ENCODE measurements around the gene ZNF99. TPM values are rescaled to one million over a fixed set of nuclear protein-coding genes. Genes with fewer than 3 reads are reported as not detected.
"Not testable (repeated sequence)": the region's sequence is repeated elsewhere in the genome, so short reads cannot be mapped to it uniquely, and the experiment has no call there.

ZNF99 gene
- total and polyA plus RNA-seq, 9 of the 15 experiments (the other 6 are each of a cell fraction or from before 2014, with no cell fraction given), result not detected

DNA sequence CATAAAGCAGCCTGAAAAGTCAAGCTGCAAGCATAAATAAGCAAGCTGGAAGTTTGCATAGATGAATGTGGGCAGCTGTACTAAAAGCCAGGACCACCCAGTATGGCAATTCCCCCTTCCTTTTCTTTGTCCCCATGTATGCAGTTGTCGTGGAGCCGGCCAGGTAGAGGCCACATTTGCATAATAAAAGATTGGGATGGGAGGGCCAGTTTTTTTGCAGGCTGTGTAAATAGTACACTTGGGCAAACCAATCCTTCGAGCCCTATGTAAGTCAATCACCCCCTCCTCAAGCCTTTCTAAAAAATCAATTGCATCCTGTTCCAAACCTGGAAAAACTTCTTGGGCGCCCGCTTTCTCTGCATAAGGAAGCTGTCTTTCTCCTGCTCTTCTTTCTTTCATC is 13.1 kb upstream of the ZNF99 start (continued):
- TF ChIP-seq, protein P1, sequence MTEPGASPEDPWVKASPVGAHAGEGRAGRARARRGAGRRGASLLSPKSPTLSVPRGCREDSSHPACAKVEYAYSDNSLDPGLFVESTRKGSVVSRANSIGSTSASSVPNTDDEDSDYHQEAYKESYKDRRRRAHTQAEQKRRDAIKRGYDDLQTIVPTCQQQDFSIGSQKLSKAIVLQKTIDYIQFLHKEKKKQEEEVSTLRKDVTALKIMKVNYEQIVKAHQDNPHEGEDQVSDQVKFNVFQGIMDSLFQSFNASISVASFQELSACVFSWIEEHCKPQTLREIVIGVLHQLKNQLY (CRISPR knock-in tag; conservative IDR thresholded peaks at IDR 0.05), result no peak
- TF ChIP-seq XRCC4 (IDR thresholded peaks at IDR 0.05; ENCODE audit: extremely low read depth, insufficient read depth, insufficient read length) (no peak), GTF2F1 (IDR thresholded peaks at IDR 0.05; ENCODE audit: low read depth, low read length) (no peak)
- TF ChIP-seq, protein P2, sequence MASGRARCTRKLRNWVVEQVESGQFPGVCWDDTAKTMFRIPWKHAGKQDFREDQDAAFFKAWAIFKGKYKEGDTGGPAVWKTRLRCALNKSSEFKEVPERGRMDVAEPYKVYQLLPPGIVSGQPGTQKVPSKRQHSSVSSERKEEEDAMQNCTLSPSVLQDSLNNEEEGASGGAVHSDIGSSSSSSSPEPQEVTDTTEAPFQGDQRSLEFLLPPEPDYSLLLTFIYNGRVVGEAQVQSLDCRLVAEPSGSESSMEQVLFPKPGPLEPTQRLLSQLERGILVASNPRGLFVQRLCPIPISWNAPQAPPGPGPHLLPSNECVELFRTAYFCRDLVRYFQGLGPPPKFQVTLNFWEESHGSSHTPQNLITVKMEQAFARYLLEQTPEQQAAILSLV (tag; IDR thresholded peaks at IDR 0.05), result no peak
- TF ChIP-seq, protein P3, sequence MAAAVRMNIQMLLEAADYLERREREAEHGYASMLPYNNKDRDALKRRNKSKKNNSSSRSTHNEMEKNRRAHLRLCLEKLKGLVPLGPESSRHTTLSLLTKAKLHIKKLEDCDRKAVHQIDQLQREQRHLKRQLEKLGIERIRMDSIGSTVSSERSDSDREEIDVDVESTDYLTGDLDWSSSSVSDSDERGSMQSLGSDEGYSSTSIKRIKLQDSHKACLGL (CRISPR knock-in tag; IDR thresholded peaks at IDR 0.05; ENCODE audit: borderline replicate concordance, poor library complexity, severe bottlenecking), result no peak
- TF ChIP-seq, protein P4, sequence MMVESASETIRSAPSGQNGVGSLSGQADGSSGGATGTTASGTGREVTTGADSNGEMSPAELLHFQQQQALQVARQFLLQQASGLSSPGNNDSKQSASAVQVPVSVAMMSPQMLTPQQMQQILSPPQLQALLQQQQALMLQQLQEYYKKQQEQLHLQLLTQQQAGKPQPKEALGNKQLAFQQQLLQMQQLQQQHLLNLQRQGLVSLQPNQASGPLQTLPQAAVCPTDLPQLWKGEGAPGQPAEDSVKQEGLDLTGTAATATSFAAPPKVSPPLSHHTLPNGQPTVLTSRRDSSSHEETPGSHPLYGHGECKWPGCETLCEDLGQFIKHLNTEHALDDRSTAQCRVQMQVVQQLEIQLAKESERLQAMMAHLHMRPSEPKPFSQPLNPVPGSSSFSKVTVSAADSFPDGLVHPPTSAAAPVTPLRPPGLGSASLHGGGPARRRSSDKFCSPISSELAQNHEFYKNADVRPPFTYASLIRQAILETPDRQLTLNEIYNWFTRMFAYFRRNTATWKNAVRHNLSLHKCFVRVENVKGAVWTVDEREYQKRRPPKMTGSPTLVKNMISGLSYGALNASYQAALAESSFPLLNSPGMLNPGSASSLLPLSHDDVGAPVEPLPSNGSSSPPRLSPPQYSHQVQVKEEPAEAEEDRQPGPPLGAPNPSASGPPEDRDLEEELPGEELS (CRISPR knock-in tag; IDR thresholded peaks at IDR 0.05; ENCODE audit: borderline replicate concordance), result no peak

DNA sequence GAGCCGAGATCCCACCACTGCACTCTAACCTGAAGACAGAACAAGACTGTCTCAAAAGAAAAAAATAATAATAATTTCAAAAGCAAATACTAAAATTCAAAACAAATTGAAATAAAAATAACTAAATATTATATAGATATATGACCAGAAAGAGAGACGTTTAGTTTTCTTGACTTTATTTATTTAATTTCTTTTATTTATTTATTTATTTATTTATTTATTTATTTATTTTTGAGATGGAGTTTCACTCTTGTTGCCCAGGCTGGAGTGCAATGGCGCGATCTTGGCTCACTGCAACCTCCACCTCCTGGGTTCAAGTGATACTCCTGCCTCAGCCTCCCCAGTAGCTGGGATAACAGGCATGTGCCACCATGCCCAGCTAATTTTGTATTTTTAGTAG is 8.9 kb upstream of the ZNF99 start:
- H3K9me1 ChIP-seq (ENCODE audit: control insufficient read depth, insufficient read depth, low read length); H3K4me3 ChIP-seq; H3K9ac ChIP-seq (ENCODE audit: insufficient read depth in 1 of 2, low read depth in 2 of 2, low read length in 2 of 2); H3K27me3 ChIP-seq (ENCODE audit: control insufficient read depth in 2 of 2, insufficient read depth in 2 of 2, low read length in 2 of 2); CTCF ChIA-PET (ENCODE audit: low intra/inter-chr PET ratio); H3K9me3 ChIP-seq (replicated peaks; ENCODE audit: control insufficient read depth, insufficient read depth, low read depth, low read length); ATAC-seq; H4K20me1 ChIP-seq (replicated peaks; ENCODE audit: control insufficient read depth, insufficient read depth, low read length); BruUV-seq (replicated peaks); H2AFZ ChIP-seq (ENCODE audit: low read depth, low read length); FAIRE-seq; DNase-seq (ENCODE audit: extremely low read depth in 1 of 4, low spot score in 3 of 4); intact Hi-C loops (cut with micrococcal nuclease); H3K79me2 ChIP-seq (ENCODE audit: control insufficient read depth, insufficient read depth, low read length); H3K36me3 ChIP-seq (ENCODE audit: control insufficient read depth, insufficient read depth, low read length); H3K4me2 ChIP-seq (ENCODE audit: insufficient read depth, low read length); POLR2A ChIA-PET; in situ Hi-C loops (cut with MboI); H3K27ac ChIP-seq (ENCODE audit: extremely low read depth, low read depth, low read length); H3K4me1 ChIP-seq (replicated peaks in 1 of 2; ENCODE audit: control insufficient read depth in 2 of 2, insufficient read depth in 2 of 2, low read length in 2 of 2): not testable (repeated sequence)
- 6% methylated on average over 4 of the region's 4 CpGs for WGBS (ENCODE audit: insufficient coverage, low coverage, missing lambda C conversion rate)
